Measurements from ENCODE around the gene VEGFC. TPM values are rescaled to one million over a fixed set of nuclear protein-coding genes. Genes with fewer than 3 reads are reported as not detected.

VEGFC gene
- total RNA-seq: 1 to 10 TPM; 2.8 to 4.0 TPM
- 4.3 TPM for polyA plus RNA-seq (ENCODE audit: insufficient read depth, low read depth, low replicate concordance)
- long read RNA-seq, donor 1, partial matches to known transcripts: 0 of 3 reads
- long read RNA-seq, donor 1, other reads (novel, unspliced or antisense): 0 of 3 reads
- long read RNA-seq, donor 2, partial matches to known transcripts: 0 of 2 reads
- long read RNA-seq, donor 2, other reads (novel, unspliced or antisense): 0 of 2 reads

DNA sequence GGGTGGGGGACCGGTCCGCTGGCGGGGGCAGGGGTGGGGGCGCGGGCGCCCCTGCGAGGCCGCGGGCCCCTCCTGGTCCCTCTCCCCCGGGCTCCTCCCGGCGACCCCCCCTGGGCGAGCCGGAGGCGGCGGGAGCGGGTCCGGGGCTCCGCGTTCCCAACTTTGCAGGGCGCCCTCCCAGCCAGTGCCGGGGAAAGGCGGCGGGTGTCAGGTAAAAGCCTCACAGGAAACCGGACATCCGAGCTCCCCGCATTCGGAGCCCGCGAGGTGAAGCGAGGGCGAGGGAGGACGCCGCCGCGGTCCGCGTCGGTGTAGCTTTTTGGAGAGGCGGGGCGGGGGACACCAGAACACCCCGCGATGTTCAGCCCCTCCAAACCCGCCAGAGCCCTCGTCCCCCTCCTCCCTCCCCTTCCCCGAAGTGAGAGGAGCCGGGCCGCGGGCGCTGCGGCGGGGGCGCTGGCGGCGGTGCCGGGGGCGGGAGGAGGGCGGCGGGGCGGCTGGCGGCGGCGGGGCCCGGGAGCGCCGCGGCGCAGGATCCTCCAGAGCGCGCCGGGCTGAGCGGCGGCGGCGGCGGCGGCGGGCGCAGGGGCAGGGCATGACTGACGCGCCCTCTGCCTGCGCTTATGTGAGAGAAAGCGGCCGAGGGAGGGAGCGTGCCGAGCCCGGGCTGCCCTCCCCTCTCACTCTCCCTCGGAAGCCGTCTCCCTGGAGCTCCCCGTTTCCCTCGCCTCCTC is at the start of gene VEGFC:
Gene VEGFC (minus strand): TSS at position 597 of the 734 bp plus-strand sequence. CDS start 611 bp downstream, outside the sequence.
- 0 to 1% methylated on average over 2 to 52 of the region's 91 CpGs for WGBS, 2 donors
- H3K27me3 ChIP-seq: no peaks in the 10 kb centered on the region
- peak within 1 kb of the TSS; percentile 64 to 76 for H3K4me3 ChIP-seq
- H3K4me1 ChIP-seq: peaks cover 3% of the 10 kb centered on the region
- no peaks in the 10 kb centered on the region for H3K9me3 ChIP-seq
- intact Hi-C loops (cut with DNase I; ENCODE audit: low total_unique reads): no loop called here
- TF ChIP-seq POLR2A (IDR thresholded peaks at IDR 0.05) (no peak), CTCF (IDR thresholded peaks at IDR 0.05) (no peak)
- peak within 1 kb of the TSS; percentile 31 to 77 for H3K27ac ChIP-seq
- DNase-seq: peak; percentile 71
- H3K36me3 ChIP-seq (ENCODE audit: low read depth, missing control alignments): no peaks in the 10 kb centered on the region

- no peak for TF ChIP-seq CTCF (IDR thresholded peaks at IDR 0.05)
- TF ChIP-seq POLR2A (IDR thresholded peaks at IDR 0.05): no peak
- H3K36me3 ChIP-seq (ENCODE audit: low read depth, missing control alignments): no peaks in the 10 kb centered on the region
- H3K9me3 ChIP-seq: no peaks in the 10 kb centered on the region
- no peaks in the 10 kb centered on the region for H3K4me1 ChIP-seq
- H3K4me3 ChIP-seq: no peak overlapping the region
- 76 to 84% methylated on average over 1 of the region's 1 CpG for WGBS, 2 donors
- no peaks in the 10 kb centered on the region for H3K27me3 ChIP-seq
- DNase-seq: no peak
- intact Hi-C loops (cut with DNase I; ENCODE audit: low total_unique reads): no loop called here
- no peak overlapping the region for H3K27ac ChIP-seq
These were observed 49.0 kb upstream of the VEGFC start for GRCh38 chr4:176841711-176842112.

DNA sequence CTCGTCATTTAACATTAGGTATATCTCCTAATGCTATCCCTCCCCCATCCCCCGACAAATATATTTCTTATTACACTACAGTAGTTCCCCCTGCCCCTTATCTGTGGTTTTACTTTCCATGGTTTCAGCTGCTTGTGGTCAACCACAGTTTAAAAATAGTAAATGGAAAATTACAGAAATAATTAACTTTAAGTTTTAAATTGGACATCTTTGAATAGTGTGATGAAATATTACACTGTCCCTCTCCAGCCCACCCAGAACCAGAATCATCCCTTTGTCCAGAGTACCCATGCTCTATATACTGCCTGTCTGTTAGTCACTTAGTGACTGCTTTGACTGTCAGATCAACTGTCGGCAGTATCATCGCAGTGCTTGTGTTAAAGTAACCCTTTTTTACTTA is 47.4 kb upstream of the VEGFC start:
- intact Hi-C loops (cut with DNase I; ENCODE audit: low total_unique reads): no loop called here
- WGBS, 2 donors: 69 to 75% methylated on average over 3 to 4 of the region's 4 CpGs
- no peak for TF ChIP-seq CTCF (IDR thresholded peaks at IDR 0.05)
- no peak for TF ChIP-seq POLR2A (IDR thresholded peaks at IDR 0.05)
- H3K36me3 ChIP-seq (ENCODE audit: low read depth, missing control alignments): no peaks in the 10 kb centered on the region
- no peak overlapping the region for H3K27ac ChIP-seq
- H3K4me3 ChIP-seq: no peak overlapping the region
- H3K27me3 ChIP-seq: no peaks in the 10 kb centered on the region
- DNase-seq: no peak
- H3K9me3 ChIP-seq: no peaks in the 10 kb centered on the region
- no peaks in the 10 kb centered on the region for H3K4me1 ChIP-seq

- intact Hi-C loops (cut with DNase I; ENCODE audit: low total_unique reads): no loop called here
These were observed 46.9 kb upstream of the VEGFC start for GRCh38 chr4:176839656-176840055.

More at GRCh38 chr4:176839656-176840055, 46.9 kb upstream of the VEGFC start:
- WGBS, 2 donors: 85 to 88% methylated on average over 3 of the region's 3 CpGs
- DNase-seq: no peak
- Histone ChIP-seq H3K4me3 (no peak overlapping the region), H3K27ac (no peak overlapping the region), H3K27me3 (no peaks in the 10 kb centered on the region), H3K36me3 (ENCODE audit: low read depth, missing control alignments) (no peaks in the 10 kb centered on the region), H3K4me1 (no peaks in the 10 kb centered on the region), H3K9me3 (no peaks in the 10 kb centered on the region)
- TF ChIP-seq CTCF (IDR thresholded peaks at IDR 0.05) (no peak), POLR2A (IDR thresholded peaks at IDR 0.05) (no peak)

Measured in testis (tissue), 5 donors.